ENCODE results near the gene C12orf76. TPM values are rescaled to one million over a fixed set of nuclear protein-coding genes. Genes with fewer than 3 reads are reported as not detected.
A peak's percentile ranks its signal among the peaks of the same experiment; 100 is the strongest.

Gene C12orf76
- total and polyA plus RNA-seq, 2 experiments from 2014 or later = 14.3 to 14.5 TPM

DNA sequence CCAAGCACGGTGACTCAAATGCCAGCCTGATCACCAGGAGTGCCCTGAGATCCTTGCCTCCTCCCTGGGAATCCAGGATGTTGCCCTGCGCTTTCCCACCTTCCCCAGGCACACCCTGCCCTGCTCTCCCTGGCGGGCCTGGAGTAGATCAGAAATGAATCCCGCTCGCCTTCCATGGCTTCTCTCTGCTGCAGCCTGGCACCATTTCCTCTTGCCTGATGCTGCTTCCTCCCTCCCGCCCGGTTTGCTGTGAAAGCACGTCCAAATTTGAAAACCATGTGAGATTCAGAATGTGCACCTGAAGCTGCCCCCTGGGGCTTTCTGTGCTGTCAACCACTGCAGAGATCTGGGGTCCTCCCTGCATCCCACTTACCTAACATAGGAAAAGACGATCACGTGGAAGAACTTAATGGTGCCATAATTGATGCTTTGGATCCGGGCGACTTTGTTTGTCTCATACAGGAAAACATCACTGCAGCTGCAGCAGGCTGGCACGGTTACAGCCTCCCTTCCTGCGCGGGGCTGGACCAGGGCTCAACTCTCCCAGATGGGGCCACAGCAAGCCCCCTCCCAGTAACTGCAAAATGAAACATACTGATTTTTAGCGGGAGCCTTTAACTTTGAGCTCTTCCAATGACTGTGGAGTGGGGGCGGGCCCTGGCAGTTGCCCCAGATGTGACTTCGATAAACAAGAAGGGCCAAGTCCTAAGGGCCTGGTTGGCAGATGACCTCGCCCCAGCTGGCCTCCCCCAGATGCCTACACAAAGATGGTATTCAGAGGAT is 24.9 kb upstream of the C12orf76 start:
- no peak overlapping the region for H3K27ac Mint-ChIP-seq

More for the DNA sequence above, 24.9 kb upstream of the C12orf76 start:
- no peaks in the 10 kb centered on the region for H3K27me3 ChIP-seq (ENCODE audit: insufficient read depth)
- ATAC-seq (peak; percentile 50), DNase-seq (ENCODE audit: low spot score) (peak; percentile 26)
- H3K9me3 Mint-ChIP-seq = no peaks in the 10 kb centered on the region; the same call in 2 of the 3 replicates
- TF ChIP-seq, protein P1, sequence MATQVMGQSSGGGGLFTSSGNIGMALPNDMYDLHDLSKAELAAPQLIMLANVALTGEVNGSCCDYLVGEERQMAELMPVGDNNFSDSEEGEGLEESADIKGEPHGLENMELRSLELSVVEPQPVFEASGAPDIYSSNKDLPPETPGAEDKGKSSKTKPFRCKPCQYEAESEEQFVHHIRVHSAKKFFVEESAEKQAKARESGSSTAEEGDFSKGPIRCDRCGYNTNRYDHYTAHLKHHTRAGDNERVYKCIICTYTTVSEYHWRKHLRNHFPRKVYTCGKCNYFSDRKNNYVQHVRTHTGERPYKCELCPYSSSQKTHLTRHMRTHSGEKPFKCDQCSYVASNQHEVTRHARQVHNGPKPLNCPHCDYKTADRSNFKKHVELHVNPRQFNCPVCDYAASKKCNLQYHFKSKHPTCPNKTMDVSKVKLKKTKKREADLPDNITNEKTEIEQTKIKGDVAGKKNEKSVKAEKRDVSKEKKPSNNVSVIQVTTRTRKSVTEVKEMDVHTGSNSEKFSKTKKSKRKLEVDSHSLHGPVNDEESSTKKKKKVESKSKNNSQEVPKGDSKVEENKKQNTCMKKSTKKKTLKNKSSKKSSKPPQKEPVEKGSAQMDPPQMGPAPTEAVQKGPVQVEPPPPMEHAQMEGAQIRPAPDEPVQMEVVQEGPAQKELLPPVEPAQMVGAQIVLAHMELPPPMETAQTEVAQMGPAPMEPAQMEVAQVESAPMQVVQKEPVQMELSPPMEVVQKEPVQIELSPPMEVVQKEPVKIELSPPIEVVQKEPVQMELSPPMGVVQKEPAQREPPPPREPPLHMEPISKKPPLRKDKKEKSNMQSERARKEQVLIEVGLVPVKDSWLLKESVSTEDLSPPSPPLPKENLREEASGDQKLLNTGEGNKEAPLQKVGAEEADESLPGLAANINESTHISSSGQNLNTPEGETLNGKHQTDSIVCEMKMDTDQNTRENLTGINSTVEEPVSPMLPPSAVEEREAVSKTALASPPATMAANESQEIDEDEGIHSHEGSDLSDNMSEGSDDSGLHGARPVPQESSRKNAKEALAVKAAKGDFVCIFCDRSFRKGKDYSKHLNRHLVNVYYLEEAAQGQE (IDR thresholded peaks at IDR 0.05; ENCODE audit: unreplicated experiment) = no peak
- TF ChIP-seq, protein P2, sequence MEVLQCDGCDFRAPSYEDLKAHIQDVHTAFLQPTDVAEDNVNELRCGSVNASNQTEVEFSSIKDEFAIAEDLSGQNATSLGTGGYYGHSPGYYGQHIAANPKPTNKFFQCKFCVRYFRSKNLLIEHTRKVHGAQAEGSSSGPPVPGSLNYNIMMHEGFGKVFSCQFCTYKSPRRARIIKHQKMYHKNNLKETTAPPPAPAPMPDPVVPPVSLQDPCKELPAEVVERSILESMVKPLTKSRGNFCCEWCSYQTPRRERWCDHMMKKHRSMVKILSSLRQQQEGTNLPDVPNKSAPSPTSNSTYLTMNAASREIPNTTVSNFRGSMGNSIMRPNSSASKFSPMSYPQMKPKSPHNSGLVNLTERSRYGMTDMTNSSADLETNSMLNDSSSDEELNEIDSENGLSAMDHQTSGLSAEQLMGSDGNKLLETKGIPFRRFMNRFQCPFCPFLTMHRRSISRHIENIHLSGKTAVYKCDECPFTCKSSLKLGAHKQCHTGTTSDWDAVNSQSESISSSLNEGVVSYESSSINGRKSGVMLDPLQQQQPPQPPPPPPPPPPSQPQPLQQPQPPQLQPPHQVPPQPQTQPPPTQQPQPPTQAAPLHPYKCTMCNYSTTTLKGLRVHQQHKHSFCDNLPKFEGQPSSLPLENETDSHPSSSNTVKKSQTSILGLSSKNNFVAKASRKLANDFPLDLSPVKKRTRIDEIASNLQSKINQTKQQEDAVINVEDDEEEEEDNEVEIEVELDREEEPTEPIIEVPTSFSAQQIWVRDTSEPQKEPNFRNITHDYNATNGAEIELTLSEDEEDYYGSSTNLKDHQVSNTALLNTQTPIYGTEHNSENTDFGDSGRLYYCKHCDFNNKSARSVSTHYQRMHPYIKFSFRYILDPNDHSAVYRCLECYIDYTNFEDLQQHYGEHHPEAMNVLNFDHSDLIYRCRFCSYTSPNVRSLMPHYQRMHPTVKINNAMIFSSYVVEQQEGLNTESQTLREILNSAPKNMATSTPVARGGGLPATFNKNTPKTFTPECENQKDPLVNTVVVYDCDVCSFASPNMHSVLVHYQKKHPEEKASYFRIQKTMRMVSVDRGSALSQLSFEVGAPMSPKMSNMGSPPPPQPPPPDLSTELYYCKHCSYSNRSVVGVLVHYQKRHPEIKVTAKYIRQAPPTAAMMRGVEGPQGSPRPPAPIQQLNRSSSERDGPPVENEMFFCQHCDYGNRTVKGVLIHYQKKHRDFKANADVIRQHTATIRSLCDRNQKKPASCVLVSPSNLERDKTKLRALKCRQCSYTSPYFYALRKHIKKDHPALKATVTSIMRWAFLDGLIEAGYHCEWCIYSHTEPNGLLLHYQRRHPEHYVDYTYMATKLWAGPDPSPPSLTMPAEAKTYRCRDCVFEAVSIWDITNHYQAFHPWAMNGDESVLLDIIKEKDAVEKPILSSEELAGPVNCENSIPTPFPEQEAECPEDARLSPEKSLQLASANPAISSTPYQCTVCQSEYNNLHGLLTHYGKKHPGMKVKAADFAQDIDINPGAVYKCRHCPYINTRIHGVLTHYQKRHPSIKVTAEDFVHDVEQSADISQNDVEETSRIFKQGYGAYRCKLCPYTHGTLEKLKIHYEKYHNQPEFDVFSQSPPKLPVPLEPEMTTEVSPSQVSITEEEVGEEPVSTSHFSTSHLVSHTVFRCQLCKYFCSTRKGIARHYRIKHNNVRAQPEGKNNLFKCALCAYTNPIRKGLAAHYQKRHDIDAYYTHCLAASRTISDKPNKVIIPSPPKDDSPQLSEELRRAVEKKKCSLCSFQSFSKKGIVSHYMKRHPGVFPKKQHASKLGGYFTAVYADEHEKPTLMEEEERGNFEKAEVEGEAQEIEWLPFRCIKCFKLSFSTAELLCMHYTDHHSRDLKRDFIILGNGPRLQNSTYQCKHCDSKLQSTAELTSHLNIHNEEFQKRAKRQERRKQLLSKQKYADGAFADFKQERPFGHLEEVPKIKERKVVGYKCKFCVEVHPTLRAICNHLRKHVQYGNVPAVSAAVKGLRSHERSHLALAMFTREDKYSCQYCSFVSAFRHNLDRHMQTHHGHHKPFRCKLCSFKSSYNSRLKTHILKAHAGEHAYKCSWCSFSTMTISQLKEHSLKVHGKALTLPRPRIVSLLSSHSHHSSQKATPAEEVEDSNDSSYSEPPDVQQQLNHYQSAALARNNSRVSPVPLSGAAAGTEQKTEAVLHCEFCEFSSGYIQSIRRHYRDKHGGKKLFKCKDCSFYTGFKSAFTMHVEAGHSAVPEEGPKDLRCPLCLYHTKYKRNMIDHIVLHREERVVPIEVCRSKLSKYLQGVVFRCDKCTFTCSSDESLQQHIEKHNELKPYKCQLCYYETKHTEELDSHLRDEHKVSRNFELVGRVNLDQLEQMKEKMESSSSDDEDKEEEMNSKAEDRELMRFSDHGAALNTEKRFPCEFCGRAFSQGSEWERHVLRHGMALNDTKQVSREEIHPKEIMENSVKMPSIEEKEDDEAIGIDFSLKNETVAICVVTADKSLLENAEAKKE (CRISPR knock-in tag; IDR thresholded peaks at IDR 0.05) = no peak
- no peak for TF ChIP-seq ZNF114 (CRISPR knock-in tag; IDR thresholded peaks at IDR 0.05)
- no peak for TF ChIP-seq CTCF (conservative IDR thresholded peaks at IDR 0.05; ENCODE audit: low read depth in 2 of 2)
- no peak for TF ChIP-seq CREB1 (CRISPR knock-in tag; IDR thresholded peaks at IDR 0.05; ENCODE audit: low read depth)
- TF ChIP-seq EZH2 (IDR thresholded peaks at IDR 0.05; ENCODE audit: low read depth, unreplicated experiment) = no peak
- TF ChIP-seq EZH2phosphoT487 (IDR thresholded peaks at IDR 0.05; ENCODE audit: unreplicated experiment) = no peak
- TF ChIP-seq, protein P3, sequence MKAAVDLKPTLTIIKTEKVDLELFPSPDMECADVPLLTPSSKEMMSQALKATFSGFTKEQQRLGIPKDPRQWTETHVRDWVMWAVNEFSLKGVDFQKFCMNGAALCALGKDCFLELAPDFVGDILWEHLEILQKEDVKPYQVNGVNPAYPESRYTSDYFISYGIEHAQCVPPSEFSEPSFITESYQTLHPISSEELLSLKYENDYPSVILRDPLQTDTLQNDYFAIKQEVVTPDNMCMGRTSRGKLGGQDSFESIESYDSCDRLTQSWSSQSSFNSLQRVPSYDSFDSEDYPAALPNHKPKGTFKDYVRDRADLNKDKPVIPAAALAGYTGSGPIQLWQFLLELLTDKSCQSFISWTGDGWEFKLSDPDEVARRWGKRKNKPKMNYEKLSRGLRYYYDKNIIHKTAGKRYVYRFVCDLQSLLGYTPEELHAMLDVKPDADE (IDR thresholded peaks at IDR 0.05) = no peak
- TF ChIP-seq JUNB (IDR thresholded peaks at IDR 0.05; ENCODE audit: unreplicated experiment) = no peak
- no peak for TF ChIP-seq POLR2AphosphoS5 (IDR thresholded peaks at IDR 0.05; ENCODE audit: low read depth)
- no peak for TF ChIP-seq NANOG (IDR thresholded peaks at IDR 0.05; ENCODE audit: borderline replicate concordance)
- no peak for TF ChIP-seq STAT1 (IDR thresholded peaks at IDR 0.05; ENCODE audit: unreplicated experiment)
- TF ChIP-seq ZNF331 (CRISPR knock-in tag; IDR thresholded peaks at IDR 0.05; ENCODE audit: low read depth) = no peak
- H4K20me1 ChIP-seq (replicated peaks; ENCODE audit: insufficient read depth) = no peaks in the 10 kb centered on the region
- H2AFZ ChIP-seq = peak overlapping the region; percentile 97
- no peaks in the 10 kb centered on the region for H3K79me2 ChIP-seq (replicated peaks; ENCODE audit: insufficient read depth)
- no peaks in the 10 kb centered on the region for H3F3A ChIP-seq (replicated peaks; ENCODE audit: low read depth)
- H3K4me1 ChIP-seq (ENCODE audit: insufficient read depth) = no peaks in the 10 kb centered on the region; the same call in 1 of the 2 replicates
- H3K36me3 ChIP-seq (ENCODE audit: insufficient read depth) = no peaks in the 10 kb centered on the region
- H3K9me2 ChIP-seq (ENCODE audit: insufficient read depth) = no peaks in the 10 kb centered on the region
- H3K4me2 ChIP-seq = no peak overlapping the region
- H3K4me3 ChIP-seq = no peak overlapping the region
- H3K4me3 Mint-ChIP-seq = no peak overlapping the region
- peaks cover 3% of the 10 kb centered on the region; the same call in 1 of the 3 replicates for H3K4me1 Mint-ChIP-seq
- no peak overlapping the region for H3K27ac ChIP-seq (ENCODE audit: low read depth)
- H3K36me3 Mint-ChIP-seq (ENCODE audit: low read depth) = no peaks in the 10 kb centered on the region
- peaks cover 2% of the 10 kb centered on the region for H3K27me3 Mint-ChIP-seq (ENCODE audit: insufficient read depth, low read depth, poor library complexity)

Measured in GM23338 (cell line).